SK-N-SH (cell line): ENCODE measurements around the gene IFT122. TPM values are rescaled to one million over a fixed set of nuclear protein-coding genes. Genes with fewer than 3 reads are reported as not detected.

Experiments
- CTCF ChIA-PET: fragments of 300-600, 350-600 bp; formaldehyde crosslinking; extraction: SDS; loops from one replicate; lab custom pipeline; 2021; lab: Yijun Ruan, JAX
- POLR2A ChIA-PET: fragments of 350-600 bp; sonication (Branson Sonifier 250); formaldehyde crosslinking; extraction: SDS; loops from one replicate; lab custom pipeline; 2020; ENCODE audit warnings: antibody characterized with exemption, inconsistent platforms; lab: Yijun Ruan, JAX
- DNase-seq: peaks from one replicate; pipeline ENCODE4 v3.0.0; 2012
- H2AFZ ChIP-seq: fragments of 200-600 bp; sonication (generic); 2 replicates; pipeline ENCODE4 v1.8.1; 2016; ENCODE audit warnings: antibody characterized with exemption, mild to moderate bottlenecking, low read depth
- H3F3A ChIP-seq: fragments of 200-600 bp; sonication (generic); replicated peaks from 2 replicates; pipeline ENCODE3; 2016; ENCODE audit warnings: antibody characterized with exemption, mild to moderate bottlenecking; ENCODE audit not compliant: insufficient read depth
- H3K27ac ChIP-seq, 2 experiments: fragments of 200-500 bp in 1 of 2; fragments of 200-600 bp in 1 of 2; sonication (Bioruptor generic) in 1 of 2; sonication (generic), shearing (Covaris generic) in 1 of 2; 2 replicates each; pipeline versions ENCODE4 v1.5.1 to v1.6.1; 2014 to 2016; ENCODE audit warnings: low read depth in 2 of 2, inconsistent platforms in 1 of 2, low read length in 1 of 2, mild to moderate bottlenecking in 1 of 2, mixed read lengths in 1 of 2
- H3K27me3 ChIP-seq: fragments of 200-600 bp; sonication (generic), shearing (Covaris generic); 2 replicates; pipeline ENCODE4 v1.6.1; 2016; ENCODE audit warnings: mixed run types; ENCODE audit not compliant: insufficient read depth
- H3K36me3 ChIP-seq, 2 experiments: fragments of 200-500 bp in 1 of 2; fragments of 200-600 bp in 1 of 2; sonication (Bioruptor generic) in 1 of 2; sonication (generic) in 1 of 2; replicated peaks in 1 of 2; 2 replicates each; pipeline versions ENCODE3 to v1.5.1; 2014 to 2016; ENCODE audit warnings: low read length in 1 of 2, mild to moderate bottlenecking in 1 of 2; ENCODE audit not compliant: insufficient read depth in 2 of 2, control insufficient read depth in 1 of 2
- H3K4me1 ChIP-seq, 2 experiments: fragments of 200-500 bp in 1 of 2; fragments of 200-600 bp in 1 of 2; sonication (Bioruptor generic) in 1 of 2; sonication (generic), shearing (Covaris generic) in 1 of 2; 2 replicates each; pipeline versions ENCODE4 v1.5.1 to v1.6.1; 2014 to 2016; ENCODE audit warnings: low read depth in 1 of 2, low read length in 1 of 2, mixed run types in 1 of 2; ENCODE audit not compliant: insufficient read depth in 2 of 2, control insufficient read depth in 1 of 2
- H3K4me2 ChIP-seq: fragments of 200-600 bp; sonication (generic), shearing (Covaris generic); 2 replicates; pipeline ENCODE4 v1.6.1; 2017; ENCODE audit warnings: mixed run types
- H3K4me3 ChIP-seq, 2 experiments: fragments of 200-500 bp in 1 of 2; fragments of 200-600 bp in 1 of 2; sonication (Bioruptor generic) in 1 of 2; sonication (generic), shearing (Covaris generic) in 1 of 2; 2 replicates each; pipeline versions ENCODE4 v1.5.1 to v1.8.1; 2014 to 2016; ENCODE audit warnings: low read depth in 2 of 2, inconsistent platforms in 1 of 2, low read length in 1 of 2, mild to moderate bottlenecking in 1 of 2, mixed read lengths in 1 of 2, moderate library complexity in 1 of 2
- H3K79me2 ChIP-seq: fragments of 200-600 bp; sonication (generic); 2 replicates; pipeline ENCODE4 v1.8.1; 2017; ENCODE audit warnings: mild to moderate bottlenecking; ENCODE audit not compliant: insufficient read depth
- H3K9ac ChIP-seq: fragments of 200-600 bp; sonication (generic); 2 replicates; pipeline ENCODE4 v1.6.1; 2017; ENCODE audit warnings: mixed run types
- H3K9me2 ChIP-seq: fragments of 200-600 bp; sonication (generic); 2 replicates; pipeline ENCODE4 v1.6.1; 2017; ENCODE audit warnings: mixed run types
- H3K9me3 ChIP-seq: fragments of 200-600 bp; sonication (generic); 2 replicates; pipeline ENCODE4 v1.6.1; 2017; ENCODE audit warnings: mixed run types, mild to moderate bottlenecking, moderate library complexity
- H4K20me1 ChIP-seq: fragments of 200-600 bp; sonication (generic); 2 replicates; pipeline ENCODE4 v1.6.1; 2017; ENCODE audit warnings: mild to moderate bottlenecking, mixed run types; ENCODE audit not compliant: insufficient read depth
- FOSL2 ChIP-seq: IDR thresholded peaks from 2 replicates; pipeline ENCODE4 v1.4.0; 2012; ENCODE audit warnings: low read depth, mild to moderate bottlenecking, moderate library complexity, borderline replicate concordance
- FOXJ3 ChIP-seq: sonication (generic); formaldehyde crosslinking; IDR thresholded peaks from 2 replicates; pipeline ENCODE4 v1.5.1; 2020; ENCODE audit warnings: mild to moderate bottlenecking, missing genetic modification reagents
- FOXM1 ChIP-seq: IDR thresholded peaks from 2 replicates; pipeline ENCODE4 v1.4.0; 2012; ENCODE audit warnings: low read depth, mild to moderate bottlenecking
- GATA2 ChIP-seq: sonication (generic); formaldehyde crosslinking; IDR thresholded peaks from 2 replicates; pipeline ENCODE4 v1.5.0; 2020; ENCODE audit warnings: mild to moderate bottlenecking, missing genetic modification reagents
- MEF2A ChIP-seq: IDR thresholded peaks from 2 replicates; pipeline ENCODE4 v1.4.0; 2012; ENCODE audit warnings: low read depth, borderline replicate concordance
- NRF1 ChIP-seq: IDR thresholded peaks from 2 replicates; pipeline ENCODE4 v1.6.1; 2012; ENCODE audit warnings: low read depth, mild to moderate bottlenecking, low read length
- POLR2AphosphoS5 ChIP-seq: IDR thresholded peaks from 2 replicates; pipeline ENCODE4 v1.6.1; 2012; ENCODE audit warnings: low read depth, low read length
- SIN3A ChIP-seq: IDR thresholded peaks from 2 replicates; pipeline ENCODE4 v1.6.1; 2012; ENCODE audit warnings: low read depth, mild to moderate bottlenecking, low read length, moderate library complexity, borderline replicate concordance
- SMC3 ChIP-seq: IDR thresholded peaks from 2 replicates; pipeline ENCODE4 v1.6.1; 2012; ENCODE audit warnings: low read depth, low read length, improper control_type of control experiment
- TAF1 ChIP-seq: IDR thresholded peaks from 2 replicates; pipeline ENCODE4 v1.6.1; 2012; ENCODE audit warnings: low read depth, mild to moderate bottlenecking, low read length, moderate library complexity, borderline replicate concordance
- TEAD4 ChIP-seq: IDR thresholded peaks from 2 replicates; pipeline ENCODE4 v1.4.0; 2012; ENCODE audit warnings: mild to moderate bottlenecking, borderline replicate concordance; ENCODE audit not compliant: insufficient read depth
- YY1 ChIP-seq: IDR thresholded peaks from 2 replicates; pipeline ENCODE4 v1.4.0; 2012; ENCODE audit warnings: low read depth, mild to moderate bottlenecking
- whole genome bisulfite sequencing: methylation state at CpG from one replicate; pipeline ENCODE4 v1.1.6; 2017; ENCODE audit warnings: low lambda C conversion rate; 5-methylcytosine and 5-hydroxymethylcytosine counted together
- polyA plus RNA-seq, 3 experiments: library from polyadenylated mRNA; depleted of rRNA; stranded (reverse); fragments of >200 nt; gene quantifications; 2 replicates each; pipeline ENCODE4 v1.2.3, GENCODE V29; 2012
- TF ChIP-seq, protein P1 (sequence below): IDR thresholded peaks from 2 replicates; pipeline ENCODE4 v1.6.1; 2012; ENCODE audit warnings: mild to moderate bottlenecking, low read depth, low read length, moderate library complexity
- TF ChIP-seq, protein P2 (sequence below): fragments of 150-350 bp; IDR thresholded peaks from 2 replicates; pipeline ENCODE4 v1.6.1; 2017; ENCODE audit warnings: antibody characterized with exemption, low read length, low read depth, borderline replicate concordance
- TF ChIP-seq, protein P3 (sequence below): fragments of 200-600 bp; sonication (generic); IDR thresholded peaks from 2 replicates; pipeline ENCODE4 v1.6.1; 2017; ENCODE audit warnings: antibody characterized with exemption, mild to moderate bottlenecking, moderate library complexity

The IFT122 gene
- polyA plus RNA-seq, 1 of the 3 experiments (the other 2 are of a cell fraction), result 20.1 TPM

DNA sequence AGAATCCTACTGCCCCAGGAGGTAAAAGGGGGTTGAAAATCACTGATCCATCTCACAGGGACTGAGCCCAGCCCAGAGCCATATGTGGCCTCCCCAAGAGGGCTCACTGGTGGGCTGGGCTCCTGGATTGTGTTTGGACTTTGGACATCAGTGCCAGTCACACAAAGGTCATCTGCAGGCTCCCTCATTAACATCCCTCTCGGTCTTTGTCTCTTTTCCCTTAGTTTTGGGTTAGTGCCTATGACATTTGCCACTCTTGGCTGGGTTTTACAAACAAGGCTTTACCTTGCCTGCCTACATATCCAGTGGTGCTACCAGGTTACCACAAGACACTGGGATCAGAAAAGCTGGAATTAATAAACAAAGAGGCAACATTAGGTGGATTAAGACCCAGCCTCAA lies 27.9 kb downstream of the IFT122 start:
- Histone ChIP-seq H2AFZ (no peak overlapping the region), H3K4me3 (no peak overlapping the region), H3K79me2 (no peaks in the 10 kb centered on the region), H3K27me3 (no peaks in the 10 kb centered on the region), H3K9ac (no peak overlapping the region), H3K9me2 (no peaks in the 10 kb centered on the region), H3K4me1 (no peaks in the 10 kb centered on the region), H4K20me1 (no peaks in the 10 kb centered on the region), H3K9me3 (no peaks in the 10 kb centered on the region)
- WGBS, result 67% methylated on average over 1 of the region's 1 CpG
- TF ChIP-seq FOXJ3 (no peak), GATA2 (CRISPR knock-in tag) (no peak), POLR2AphosphoS5 (no peak), SIN3A (no peak), TAF1 (no peak), SMC3 (no peak), FOSL2 (no peak), TEAD4 (no peak), MEF2A (no peak), FOXM1 (no peak), YY1 (no peak), NRF1 (no peak)
- TF ChIP-seq, protein P1, sequence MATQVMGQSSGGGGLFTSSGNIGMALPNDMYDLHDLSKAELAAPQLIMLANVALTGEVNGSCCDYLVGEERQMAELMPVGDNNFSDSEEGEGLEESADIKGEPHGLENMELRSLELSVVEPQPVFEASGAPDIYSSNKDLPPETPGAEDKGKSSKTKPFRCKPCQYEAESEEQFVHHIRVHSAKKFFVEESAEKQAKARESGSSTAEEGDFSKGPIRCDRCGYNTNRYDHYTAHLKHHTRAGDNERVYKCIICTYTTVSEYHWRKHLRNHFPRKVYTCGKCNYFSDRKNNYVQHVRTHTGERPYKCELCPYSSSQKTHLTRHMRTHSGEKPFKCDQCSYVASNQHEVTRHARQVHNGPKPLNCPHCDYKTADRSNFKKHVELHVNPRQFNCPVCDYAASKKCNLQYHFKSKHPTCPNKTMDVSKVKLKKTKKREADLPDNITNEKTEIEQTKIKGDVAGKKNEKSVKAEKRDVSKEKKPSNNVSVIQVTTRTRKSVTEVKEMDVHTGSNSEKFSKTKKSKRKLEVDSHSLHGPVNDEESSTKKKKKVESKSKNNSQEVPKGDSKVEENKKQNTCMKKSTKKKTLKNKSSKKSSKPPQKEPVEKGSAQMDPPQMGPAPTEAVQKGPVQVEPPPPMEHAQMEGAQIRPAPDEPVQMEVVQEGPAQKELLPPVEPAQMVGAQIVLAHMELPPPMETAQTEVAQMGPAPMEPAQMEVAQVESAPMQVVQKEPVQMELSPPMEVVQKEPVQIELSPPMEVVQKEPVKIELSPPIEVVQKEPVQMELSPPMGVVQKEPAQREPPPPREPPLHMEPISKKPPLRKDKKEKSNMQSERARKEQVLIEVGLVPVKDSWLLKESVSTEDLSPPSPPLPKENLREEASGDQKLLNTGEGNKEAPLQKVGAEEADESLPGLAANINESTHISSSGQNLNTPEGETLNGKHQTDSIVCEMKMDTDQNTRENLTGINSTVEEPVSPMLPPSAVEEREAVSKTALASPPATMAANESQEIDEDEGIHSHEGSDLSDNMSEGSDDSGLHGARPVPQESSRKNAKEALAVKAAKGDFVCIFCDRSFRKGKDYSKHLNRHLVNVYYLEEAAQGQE, result no peak
- TF ChIP-seq, protein P2, sequence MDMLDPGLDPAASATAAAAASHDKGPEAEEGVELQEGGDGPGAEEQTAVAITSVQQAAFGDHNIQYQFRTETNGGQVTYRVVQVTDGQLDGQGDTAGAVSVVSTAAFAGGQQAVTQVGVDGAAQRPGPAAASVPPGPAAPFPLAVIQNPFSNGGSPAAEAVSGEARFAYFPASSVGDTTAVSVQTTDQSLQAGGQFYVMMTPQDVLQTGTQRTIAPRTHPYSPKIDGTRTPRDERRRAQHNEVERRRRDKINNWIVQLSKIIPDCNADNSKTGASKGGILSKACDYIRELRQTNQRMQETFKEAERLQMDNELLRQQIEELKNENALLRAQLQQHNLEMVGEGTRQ, result no peak
- TF ChIP-seq, protein P3, sequence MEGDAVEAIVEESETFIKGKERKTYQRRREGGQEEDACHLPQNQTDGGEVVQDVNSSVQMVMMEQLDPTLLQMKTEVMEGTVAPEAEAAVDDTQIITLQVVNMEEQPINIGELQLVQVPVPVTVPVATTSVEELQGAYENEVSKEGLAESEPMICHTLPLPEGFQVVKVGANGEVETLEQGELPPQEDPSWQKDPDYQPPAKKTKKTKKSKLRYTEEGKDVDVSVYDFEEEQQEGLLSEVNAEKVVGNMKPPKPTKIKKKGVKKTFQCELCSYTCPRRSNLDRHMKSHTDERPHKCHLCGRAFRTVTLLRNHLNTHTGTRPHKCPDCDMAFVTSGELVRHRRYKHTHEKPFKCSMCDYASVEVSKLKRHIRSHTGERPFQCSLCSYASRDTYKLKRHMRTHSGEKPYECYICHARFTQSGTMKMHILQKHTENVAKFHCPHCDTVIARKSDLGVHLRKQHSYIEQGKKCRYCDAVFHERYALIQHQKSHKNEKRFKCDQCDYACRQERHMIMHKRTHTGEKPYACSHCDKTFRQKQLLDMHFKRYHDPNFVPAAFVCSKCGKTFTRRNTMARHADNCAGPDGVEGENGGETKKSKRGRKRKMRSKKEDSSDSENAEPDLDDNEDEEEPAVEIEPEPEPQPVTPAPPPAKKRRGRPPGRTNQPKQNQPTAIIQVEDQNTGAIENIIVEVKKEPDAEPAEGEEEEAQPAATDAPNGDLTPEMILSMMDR, result no peak
- TF ChIP-seq, all 33 proteins: peak for 0
- peaks cover 12 to 24% of the 10 kb centered on the region in 2 experiments for H3K36me3 ChIP-seq
- no peak overlapping the region for H3K27ac ChIP-seq
- ChIA-PET POLR2A (no interaction called here), CTCF (no interaction called here)
- H3K4me2 ChIP-seq, result no peak overlapping the region
- no peaks in the 10 kb centered on the region for H3F3A ChIP-seq
- DNase-seq, result no peak
